CD4-positive, alpha-beta T cell (primary cell): ENCODE measurements around the gene SH3GLB1. TPM values are rescaled to one million over a fixed set of nuclear protein-coding genes. Genes with fewer than 3 reads are reported as not detected.
A peak's percentile ranks its signal among the peaks of the same experiment; 100 is the strongest.

Experiments used
- ATAC-seq: fragments of 200-7000 bp; cut with Tn5 transposase; one replicate; pipeline ENCODE4 v1.10.0; 2022; ENCODE audit warnings: mild to moderate bottlenecking; ENCODE audit not compliant: poor library complexity
- CTCF ChIA-PET: fragments of 350-600 bp; sonication (Branson Sonifier 250); formaldehyde crosslinking; loops from one replicate; lab custom pipeline; 2021; ENCODE audit warnings: antibody characterized with exemption, inconsistent platforms; lab: Charles Lee
- POLR2A ChIA-PET: fragments of 350-600 bp; sonication (Branson Sonifier 250); formaldehyde crosslinking; loops from one replicate; lab custom pipeline; 2021; ENCODE audit warnings: antibody characterized with exemption, inconsistent platforms; lab: Charles Lee
- DNase-seq, 14 experiments: peaks; one replicate each; pipeline ENCODE4 v3.0.0-alpha.2; 2013 to 2020; ENCODE audit warnings: mixed read lengths in 2 of 14
- H3K27ac ChIP-seq, 2 donors: one replicate each; pipeline versions ENCODE4 v1.5.1 to v1.7.0; 2013; ENCODE audit warnings: low read length in 2 of 2, low read depth in 1 of 2, mild to moderate bottlenecking in 1 of 2
- H3K27me3 ChIP-seq, 2 experiments: 1 replicate in 1 of 2; 2 replicates in 1 of 2; pipeline versions ENCODE4 v1.6.1 to v1.7.0; 2013; ENCODE audit warnings: low read length in 2 of 2, control low read depth in 1 of 2, mild to moderate bottlenecking in 1 of 2, moderate library complexity in 1 of 2; ENCODE audit not compliant: insufficient read depth in 2 of 2, control insufficient read depth in 1 of 2
- H3K36me3 ChIP-seq: one replicate; pipeline ENCODE4 v1.6.1; 2013; ENCODE audit warnings: low read length, control low read depth; ENCODE audit not compliant: insufficient read depth
- H3K4me1 ChIP-seq: one replicate; pipeline ENCODE4 v1.6.1; 2013; ENCODE audit warnings: low read length, control low read depth; ENCODE audit not compliant: insufficient read depth
- H3K4me3 ChIP-seq: one replicate; pipeline ENCODE4 v1.5.1; 2013; ENCODE audit warnings: mild to moderate bottlenecking, low read length, moderate library complexity
- H3K9me3 ChIP-seq, 2 experiments: 1 replicate in 1 of 2; 2 replicates in 1 of 2; pipeline versions ENCODE4 v1.6.1 to v1.7.0; 2013; ENCODE audit warnings: low read length in 2 of 2, mild to moderate bottlenecking in 2 of 2, control low read depth in 1 of 2, moderate library complexity in 1 of 2; ENCODE audit not compliant: control insufficient read depth in 1 of 2, insufficient read depth in 1 of 2
- H3K27ac Mint-ChIP-seq: one replicate; pipeline ENCODE4 v1.8.0; 2020; ENCODE audit warnings: mixed read lengths
- H3K27me3 Mint-ChIP-seq: one replicate; pipeline ENCODE4 v1.8.0; 2021; ENCODE audit warnings: mixed read lengths
- H3K36me3 Mint-ChIP-seq: one replicate; pipeline ENCODE4 v1.8.0; 2021; ENCODE audit warnings: low read depth, mixed read lengths
- H3K4me1 Mint-ChIP-seq: one replicate; pipeline ENCODE4 v1.8.0; 2021; ENCODE audit warnings: low read depth, mixed read lengths
- H3K4me3 Mint-ChIP-seq: one replicate; pipeline ENCODE4 v1.8.0; 2020; ENCODE audit warnings: mild to moderate bottlenecking, mixed read lengths
- H3K9me3 Mint-ChIP-seq: one replicate; pipeline ENCODE4 v1.8.0; 2020; ENCODE audit warnings: mixed read lengths
- intact Hi-C, 2 experiments: fragments of 100-400 bp; cut with DNase I in 1 of 2; cut with micrococcal nuclease in 1 of 2; formaldehyde crosslinking; loops; one replicate each; pipeline versions ENCODE4 v1.15.1 to v1.9.0; 2023 to 2025; cut with DNase I, micrococcal nuclease
- total RNA-seq, 174 experiments: library from RNA in 2 of 174; stranded (reverse) in 2 of 174; gene quantifications; one replicate each; pipeline ENCODE4 v1.2.3 and lab custom pipeline; 2021 to 2026
- TF ChIP-seq, protein P1 (sequence below): fragments of 200-600 bp; IDR thresholded peaks from one replicate; pipeline ENCODE4 v1.8.0; 2022; ENCODE audit warnings: antibody characterized with exemption, mild to moderate bottlenecking

The SH3GLB1 gene
- total RNA-seq, 2 experiments from 2014 or later: 50.6 to 52.3 TPM

DNA sequence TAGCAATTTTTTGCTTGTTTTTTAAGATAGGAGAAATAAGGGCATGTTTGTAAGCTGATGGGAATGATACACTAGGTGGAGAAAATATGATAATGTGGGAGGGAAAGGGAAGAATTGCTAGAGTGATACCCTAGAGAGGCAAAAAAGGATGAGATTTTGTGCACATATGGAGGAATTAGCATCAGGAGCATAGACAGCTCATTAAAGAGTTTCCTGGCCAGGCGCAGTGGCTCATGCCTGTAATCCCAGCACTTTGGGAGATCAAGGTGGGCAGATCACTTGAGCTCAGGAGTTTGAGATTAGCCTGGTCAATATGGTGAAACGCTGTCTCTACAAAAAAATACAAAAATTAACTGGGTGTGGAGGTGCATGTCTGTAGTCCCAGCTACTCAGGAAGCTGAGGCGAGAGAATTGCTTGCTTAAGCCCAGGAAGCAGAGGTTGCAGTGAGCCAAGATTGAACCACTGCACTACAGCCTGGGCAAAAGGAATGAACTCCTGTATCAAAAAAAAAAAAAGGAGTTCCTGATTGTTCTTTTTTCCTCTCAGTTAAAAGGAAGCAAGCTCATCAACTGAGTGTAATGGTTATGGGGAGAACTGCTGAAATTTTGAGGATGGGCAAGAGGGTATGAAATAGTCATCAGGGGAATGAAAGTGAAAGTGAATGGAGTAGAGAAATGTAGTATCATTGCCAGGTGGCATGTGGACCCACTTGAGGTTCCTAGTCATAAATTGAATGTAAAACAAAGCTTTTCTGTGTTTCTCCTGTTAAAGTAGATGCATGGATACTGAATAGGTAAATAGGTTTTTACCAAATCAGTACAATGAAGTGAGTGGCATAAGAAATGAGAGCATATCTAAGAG, 35.5 kb downstream of the SH3GLB1 start:
- Mint-ChIP-seq H3K4me1 (peaks cover 4% of the 10 kb centered on the region), H3K27me3 (no peaks in the 10 kb centered on the region), H3K27ac (no peak overlapping the region), H3K36me3 (peaks cover 35% of the 10 kb centered on the region), H3K4me3 (no peak overlapping the region), H3K9me3 (no peaks in the 10 kb centered on the region)
- H3K4me3 ChIP-seq: peak overlapping the region; percentile 25
- ChIA-PET POLR2A (interaction anchor here (0.7 to 1.6 kb wide), 3 partner anchors 25 to 343 kb away, joined by 3 to 26 read pairs (median 3); partner anchors contain the start of genes ODF2L and SH3GLB1), CTCF (interaction anchor here (0.6 to 7.0 kb wide), 3 partner anchors 11 to 266 kb away, joined by 3 to 47 read pairs (median 3); partner anchors contain the start of gene SH3GLB1)
- H3K9me3 ChIP-seq: no peaks in the 10 kb centered on the region
- peak; percentile 79 for ATAC-seq
- intact Hi-C loops: loop anchor here (2.0 to 5.0 kb wide), 3 partner anchors 238 to 353 kb away; no protein-coding TSS in a partner anchor
- no peak overlapping the region for H3K27ac ChIP-seq
- H3K27me3 ChIP-seq: no peaks in the 10 kb centered on the region
- peak in 4 of 14 experiments; percentile 17 to 55 (median 31) for DNase-seq
- peaks cover 7% of the 10 kb centered on the region for H3K4me1 ChIP-seq
- TF ChIP-seq, protein P1, sequence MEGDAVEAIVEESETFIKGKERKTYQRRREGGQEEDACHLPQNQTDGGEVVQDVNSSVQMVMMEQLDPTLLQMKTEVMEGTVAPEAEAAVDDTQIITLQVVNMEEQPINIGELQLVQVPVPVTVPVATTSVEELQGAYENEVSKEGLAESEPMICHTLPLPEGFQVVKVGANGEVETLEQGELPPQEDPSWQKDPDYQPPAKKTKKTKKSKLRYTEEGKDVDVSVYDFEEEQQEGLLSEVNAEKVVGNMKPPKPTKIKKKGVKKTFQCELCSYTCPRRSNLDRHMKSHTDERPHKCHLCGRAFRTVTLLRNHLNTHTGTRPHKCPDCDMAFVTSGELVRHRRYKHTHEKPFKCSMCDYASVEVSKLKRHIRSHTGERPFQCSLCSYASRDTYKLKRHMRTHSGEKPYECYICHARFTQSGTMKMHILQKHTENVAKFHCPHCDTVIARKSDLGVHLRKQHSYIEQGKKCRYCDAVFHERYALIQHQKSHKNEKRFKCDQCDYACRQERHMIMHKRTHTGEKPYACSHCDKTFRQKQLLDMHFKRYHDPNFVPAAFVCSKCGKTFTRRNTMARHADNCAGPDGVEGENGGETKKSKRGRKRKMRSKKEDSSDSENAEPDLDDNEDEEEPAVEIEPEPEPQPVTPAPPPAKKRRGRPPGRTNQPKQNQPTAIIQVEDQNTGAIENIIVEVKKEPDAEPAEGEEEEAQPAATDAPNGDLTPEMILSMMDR: no peak
- peaks cover 59% of the 10 kb centered on the region for H3K36me3 ChIP-seq

DNA sequence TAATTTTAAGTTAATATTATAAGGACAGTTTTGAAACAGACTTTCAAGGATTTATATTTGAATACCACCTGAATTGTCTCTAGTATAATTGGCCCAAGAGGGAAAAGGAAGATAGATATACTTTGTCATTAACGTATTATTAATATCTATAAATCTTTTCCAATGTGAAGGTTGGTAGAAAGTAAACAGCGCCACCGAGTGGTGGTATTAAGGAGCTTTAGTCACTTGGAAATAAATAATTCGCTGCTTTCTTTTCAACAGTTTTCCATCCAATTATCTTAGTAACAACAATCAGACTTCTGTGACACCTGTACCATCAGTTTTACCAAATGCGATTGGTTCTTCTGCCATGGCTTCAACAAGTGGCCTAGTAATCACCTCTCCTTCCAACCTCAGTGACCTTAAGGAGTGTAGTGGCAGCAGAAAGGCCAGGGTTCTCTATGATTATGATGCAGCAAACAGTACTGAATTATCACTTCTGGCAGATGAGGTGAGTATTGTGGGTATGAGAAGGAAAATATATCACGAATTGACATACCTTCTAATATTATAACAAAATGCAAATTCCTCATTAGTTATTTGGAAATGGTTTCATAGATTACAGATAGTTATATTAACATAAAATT, 37.7 kb downstream of the SH3GLB1 start:
- H3K4me3 Mint-ChIP-seq: no peak overlapping the region
- POLR2A ChIA-PET: interaction anchor here (0.6 kb wide), 1 partner anchor 223 kb away, joined by 4 read pairs; no protein-coding TSS in a partner anchor

DNA sequence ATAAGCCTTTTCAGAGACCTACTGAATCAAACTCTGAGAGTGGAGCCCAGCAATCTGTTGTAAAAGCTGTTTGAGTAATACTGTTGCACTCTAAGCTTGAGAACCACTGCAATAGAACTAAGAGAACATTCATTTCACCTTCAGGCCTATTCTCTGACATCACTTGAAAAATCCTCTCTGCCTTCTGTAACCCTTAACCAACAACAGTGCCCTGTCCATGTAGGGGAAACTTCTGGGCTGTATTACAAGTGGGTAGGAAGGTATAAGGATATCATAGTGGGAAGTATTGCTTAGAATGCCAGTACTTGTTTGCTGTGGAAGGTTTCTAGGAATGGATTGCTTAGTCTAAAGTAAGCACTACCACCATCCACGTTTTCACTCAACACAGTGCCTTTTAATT, 42.9 kb downstream of the SH3GLB1 start:
- TF ChIP-seq, protein P1: no peak
- Histone ChIP-seq H3K27ac (no peak overlapping the region), H3K36me3 (peaks cover 37% of the 10 kb centered on the region), H3K4me1 (no peaks in the 10 kb centered on the region), H3K9me3 (no peaks in the 10 kb centered on the region), H3K4me3 (no peak overlapping the region), H3K27me3 (no peaks in the 10 kb centered on the region)
- Mint-ChIP-seq H3K36me3 (peaks cover 25% of the 10 kb centered on the region), H3K4me1 (no peaks in the 10 kb centered on the region), H3K4me3 (no peak overlapping the region), H3K27me3 (no peaks in the 10 kb centered on the region), H3K9me3 (no peaks in the 10 kb centered on the region), H3K27ac (no peak overlapping the region)
- intact Hi-C loops: no loop called here
- CTCF ChIA-PET: no interaction called here
- POLR2A ChIA-PET: no interaction called here
- DNase-seq (no peak), ATAC-seq (no peak)

More for the DNA sequence above, 37.7 kb downstream of the SH3GLB1 start:
- H3K27ac ChIP-seq: no peak overlapping the region
- DNase-seq (peak in 12 of 14 experiments; percentile 13 to 74 (median 30)), ATAC-seq (no peak)
- Mint-ChIP-seq H3K27me3 (no peaks in the 10 kb centered on the region), H3K4me1 (peaks cover 4% of the 10 kb centered on the region), H3K36me3 (peaks cover 28% of the 10 kb centered on the region), H3K27ac (no peak overlapping the region), H3K9me3 (no peaks in the 10 kb centered on the region)
- H3K9me3 ChIP-seq: no peaks in the 10 kb centered on the region
- intact Hi-C loops: loop anchor here (2.0 to 5.0 kb wide), 4 partner anchors 240 to 361 kb away; no protein-coding TSS in a partner anchor
- H3K36me3 ChIP-seq: peaks cover 51% of the 10 kb centered on the region
- H3K4me3 ChIP-seq: no peak overlapping the region
- H3K4me1 ChIP-seq: peaks cover 7% of the 10 kb centered on the region
- TF ChIP-seq, protein P1: peak; percentile 75
- H3K27me3 ChIP-seq: no peaks in the 10 kb centered on the region
- CTCF ChIA-PET: interaction anchor here (0.7 to 7.0 kb wide), 6 partner anchors 9 to 362 kb away, joined by 3 to 47 read pairs (median 4); partner anchors contain the start of gene SH3GLB1
